PC-9 (cell line): ENCODE data around the gene ATG2A. TPM values are rescaled to one million over a fixed set of nuclear protein-coding genes. Genes with fewer than 3 reads are reported as not detected.

Experiments used
- BruUV-seq: library from RNA; stranded (reverse); fragments of 400-500 nt; replicated peaks from 2 replicates; lab custom pipeline; 2021; lab: Mats Ljungman, UMichigan
- CTCF ChIA-PET: fragments of 300-600 bp; sonication (Branson Sonifier 250); formaldehyde crosslinking; loops from one replicate; lab custom pipeline; 2022; ENCODE audit warnings: antibody characterized with exemption; lab: Charles Lee
- POLR2A ChIA-PET: fragments of 300-600 bp; sonication (Branson Sonifier 250); formaldehyde crosslinking; loops from one replicate; lab custom pipeline; 2022; ENCODE audit warnings: antibody characterized with exemption; ENCODE audit not compliant: unreplicated experiment; lab: Charles Lee
- DNase-seq, 2 experiments: peaks; one replicate each; pipeline versions ENCODE4 v3.0.0 to v3.0.0-alpha.2; 2015 to 2022; ENCODE audit warnings: mixed read lengths in 1 of 2
- H2AFZ ChIP-seq: fragments of 200-600 bp; sonication (generic); 2 replicates; pipeline ENCODE4 v1.8.1; 2017; ENCODE audit warnings: antibody characterized with exemption
- H3F3A ChIP-seq: fragments of 200-600 bp; sonication (generic); 2 replicates; pipeline ENCODE4 v1.8.1; 2017; ENCODE audit warnings: antibody characterized with exemption, mild to moderate bottlenecking, low read depth; ENCODE audit not compliant: insufficient read depth
- H3K27ac ChIP-seq: fragments of 200-600 bp; sonication (generic); 2 replicates; pipeline ENCODE4 v1.6.1; 2016; ENCODE audit warnings: mixed run types
- H3K27me3 ChIP-seq: fragments of 200-600 bp; sonication (generic); 2 replicates; pipeline ENCODE4 v1.6.1; 2016; ENCODE audit warnings: low read depth, mixed run types; ENCODE audit not compliant: insufficient read depth
- H3K36me3 ChIP-seq: fragments of 200-600 bp; sonication (generic); 2 replicates; pipeline ENCODE4 v1.6.1; 2016; ENCODE audit warnings: low read depth, mixed run types
- H3K4me1 ChIP-seq: fragments of 200-600 bp; sonication (generic); replicated peaks from 2 replicates; pipeline ENCODE4 v1.6.1; 2016; ENCODE audit warnings: mixed run types; ENCODE audit not compliant: insufficient read depth
- H3K4me2 ChIP-seq: fragments of 200-600 bp; sonication (generic); 2 replicates; pipeline ENCODE4 v1.6.1; 2017; ENCODE audit warnings: mixed run types
- H3K4me3 ChIP-seq: fragments of 200-600 bp; sonication (generic); 2 replicates; pipeline ENCODE4 v1.6.1; 2016; ENCODE audit warnings: mixed run types
- H3K79me2 ChIP-seq: fragments of 200-600 bp; sonication (generic); 2 replicates; pipeline ENCODE4 v1.6.1; 2017; ENCODE audit warnings: low read depth, mixed run types
- H3K9me2 ChIP-seq: fragments of 200-600 bp; sonication (generic); 2 replicates; pipeline ENCODE4 v1.8.1; 2017; ENCODE audit warnings: mild to moderate bottlenecking; ENCODE audit not compliant: insufficient read depth
- H3K9me3 ChIP-seq: fragments of 200-600 bp; sonication (generic); 2 replicates; pipeline ENCODE4 v1.8.1; 2016; ENCODE audit warnings: low read depth; ENCODE audit not compliant: insufficient read depth
- H4K20me1 ChIP-seq: fragments of 200-600 bp; sonication (generic); 2 replicates; pipeline ENCODE4 v1.8.1; 2017; ENCODE audit not compliant: insufficient read depth
- CTCF ChIP-seq: fragments of 200-600 bp; sonication (generic); conservative IDR thresholded peaks from 2 replicates; pipeline ENCODE4 v1.6.1; 2017; ENCODE audit warnings: mixed run types, antibody characterized with exemption, mild to moderate bottlenecking, moderate library complexity
- EZH2 ChIP-seq: fragments of 200-600 bp; sonication (generic); IDR thresholded peaks from 2 replicates; pipeline ENCODE4 v1.8.0; 2017; ENCODE audit warnings: antibody characterized with exemption, low read depth
- intact Hi-C: fragments of 100-400 bp; cut with micrococcal nuclease; formaldehyde crosslinking; loops from one replicate; pipeline ENCODE4 v1.10.0; 2022; ENCODE audit not compliant: unreplicated experiment
- total RNA-seq: library from RNA; stranded (reverse); gene quantifications from 2 replicates; pipeline ENCODE4 v1.2.3, GENCODE V29; 2021

Gene ATG2A
- total RNA-seq, 1 experiment from 2014 or later = 48.2 TPM

DNA sequence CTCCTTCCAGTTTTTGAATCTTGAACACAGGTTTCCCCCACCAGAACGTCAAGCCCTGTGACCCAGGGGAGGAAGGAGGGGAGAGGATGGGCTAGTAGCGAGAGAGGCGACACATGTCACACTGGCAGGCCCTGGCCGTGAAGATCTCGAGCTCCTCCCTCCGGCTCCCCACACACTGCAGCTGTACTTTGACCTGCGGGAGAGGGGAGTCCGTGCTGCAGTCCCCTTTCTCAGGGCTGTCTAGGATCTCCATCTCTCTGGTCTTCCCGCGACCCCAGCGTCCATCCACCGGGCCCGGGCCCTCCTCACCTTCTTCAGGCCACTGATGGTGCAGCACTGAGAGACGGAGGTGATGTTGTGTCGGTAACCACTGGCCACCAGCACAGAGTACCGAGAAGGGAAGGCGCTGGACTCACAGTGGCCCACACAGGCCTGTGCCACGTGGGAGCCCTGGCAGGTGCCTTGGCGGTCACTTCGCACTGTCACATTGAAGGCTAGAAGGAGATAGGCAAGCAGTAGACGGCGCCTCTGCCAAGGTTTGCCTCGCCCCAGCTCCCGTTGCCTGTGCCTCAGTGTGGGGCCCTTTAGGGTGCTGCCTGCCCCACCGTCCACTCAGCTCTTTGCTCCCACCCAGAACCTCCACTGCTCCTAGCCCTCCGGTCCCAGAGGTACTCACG lies 17.8 kb upstream of the ATG2A start:
- H3K4me1 ChIP-seq = no peaks in the 10 kb centered on the region
- H3K4me3 ChIP-seq = no peak overlapping the region
- ChIA-PET CTCF (no interaction called here), POLR2A (interaction anchor here (0.5 to 0.6 kb wide), 2 partner anchors 37 to 80 kb away, joined by 3 to 5 read pairs; partner anchors contain the start of gene MAJIN)
- no peaks in the 10 kb centered on the region for H3K9me2 ChIP-seq
- no peaks in the 10 kb centered on the region for H4K20me1 ChIP-seq
- no peak for DNase-seq
- no peaks in the 10 kb centered on the region for H3K9me3 ChIP-seq
- TF ChIP-seq CTCF (no peak), EZH2 (no peak)
- H3K27me3 ChIP-seq = no peaks in the 10 kb centered on the region
- no peak overlapping the region for H2AFZ ChIP-seq
- H3K79me2 ChIP-seq = no peaks in the 10 kb centered on the region
- intact Hi-C loops = no loop called here
- no peaks in the 10 kb centered on the region for H3F3A ChIP-seq
- no peaks in the 10 kb centered on the region for H3K36me3 ChIP-seq
- BruUV-seq = no TSS peak
- H3K27ac ChIP-seq = no peak overlapping the region
- H3K4me2 ChIP-seq = no peak overlapping the region

DNA sequence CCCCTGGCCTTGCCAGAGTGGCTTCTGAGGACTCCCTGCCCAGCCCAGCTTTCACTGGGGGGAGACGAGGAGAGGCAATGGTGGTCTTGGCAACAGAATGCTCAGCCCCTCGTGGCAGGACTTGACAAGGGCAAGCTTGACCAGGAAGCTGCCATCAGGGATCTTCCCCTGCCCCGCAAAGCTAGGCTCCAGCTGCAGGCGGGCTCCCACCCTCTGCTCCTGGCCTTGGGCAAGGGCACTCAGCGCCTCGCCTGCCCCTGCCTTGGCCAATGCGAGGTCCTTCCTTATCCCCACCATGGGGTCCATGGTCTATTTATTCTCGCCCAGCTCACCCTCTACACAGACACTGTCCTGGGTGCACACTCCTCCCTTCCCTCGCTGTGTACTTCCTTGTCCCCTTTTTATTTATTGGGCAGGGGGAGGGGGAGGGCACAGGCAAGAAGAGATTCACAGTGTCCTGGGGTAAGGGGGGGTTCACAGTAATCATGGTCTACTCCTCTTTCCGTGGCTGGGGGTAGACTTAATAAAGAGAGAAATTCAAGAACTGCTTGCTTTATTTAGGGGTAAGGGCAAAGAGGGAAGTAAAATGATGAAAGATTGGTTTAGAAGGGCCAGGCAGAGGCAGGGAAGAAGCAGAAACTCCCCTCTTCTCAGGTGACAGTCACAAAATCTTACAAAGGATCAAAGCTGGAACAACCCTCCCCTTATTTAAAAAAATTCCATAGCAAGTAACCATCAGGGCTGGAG lies 17.1 kb upstream of the ATG2A start:
- no TSS peak for BruUV-seq
- POLR2A ChIA-PET = interaction anchor here (0.7 kb wide), 1 partner anchor 20 kb away, joined by 3 read pairs; no protein-coding TSS in a partner anchor

More for the DNA sequence above, 17.1 kb upstream of the ATG2A start:
- no peaks in the 10 kb centered on the region for H3K36me3 ChIP-seq
- H3F3A ChIP-seq = no peaks in the 10 kb centered on the region
- H3K27me3 ChIP-seq = no peaks in the 10 kb centered on the region
- H4K20me1 ChIP-seq = no peaks in the 10 kb centered on the region
- H3K4me2 ChIP-seq = no peak overlapping the region
- H3K9me3 ChIP-seq = no peaks in the 10 kb centered on the region
- CTCF ChIA-PET = interaction anchor here (0.7 kb wide), 1 partner anchor 40 kb away, joined by 3 read pairs; no protein-coding TSS in a partner anchor
- H3K4me3 ChIP-seq = no peak overlapping the region
- H3K9me2 ChIP-seq = no peaks in the 10 kb centered on the region
- intact Hi-C loops = no loop called here
- DNase-seq = no peak
- no peak overlapping the region for H2AFZ ChIP-seq
- TF ChIP-seq EZH2 = no peak
- no peak for TF ChIP-seq CTCF
- H3K4me1 ChIP-seq = no peaks in the 10 kb centered on the region
- no peaks in the 10 kb centered on the region for H3K79me2 ChIP-seq
- no peak overlapping the region for H3K27ac ChIP-seq
